HG02571 (cell line): ENCODE data around the gene SPATA17.
"Not testable (repeated sequence)": the region's sequence is repeated elsewhere in the genome, so short reads cannot be mapped to it uniquely, and the experiment has no call there.

ENCODE experiments used
- ATAC-seq: cut with Tn5 transposase; IDR thresholded peaks from one replicate; pipeline ENCODE4 v1.9.1; 2021; ENCODE audit warnings: mild to moderate bottlenecking, moderate library complexity; ENCODE audit not compliant: unreplicated experiment

The SPATA17 gene

GRCh38 chr1:217674028-217674729 is 43.0 kb downstream of the SPATA17 start:
- no peak for ATAC-seq

GRCh38 chr1:217681806-217682205 is 50.7 kb downstream of the SPATA17 start:
- no peak for ATAC-seq

GRCh38 chr1:217687511-217687910 is 56.4 kb downstream of the SPATA17 start:
- ATAC-seq, result no peak

- ATAC-seq, result not testable (repeated sequence)
Observed at GRCh38 chr1:217696140-217696539, 65.0 kb downstream of the SPATA17 start.

GRCh38 chr1:217703326-217703725 is 72.2 kb downstream of the SPATA17 start:
- no peak for ATAC-seq

- no peak for ATAC-seq
Observed at GRCh38 chr1:217712925-217713597, 81.9 kb downstream of the SPATA17 start.

GRCh38 chr1:217715681-217716080 is 84.5 kb downstream of the SPATA17 start:
- no peak for ATAC-seq

- ATAC-seq, result no peak
Observed at GRCh38 chr1:217717959-217718358, 86.8 kb downstream of the SPATA17 start.

- ATAC-seq, result no peak
Observed at GRCh38 chr1:217718873-217719272, 87.7 kb downstream of the SPATA17 start.

GRCh38 chr1:217721692-217722091 is 90.5 kb downstream of the SPATA17 start:
- no peak for ATAC-seq

GRCh38 chr1:217734973-217735372 is 103.8 kb downstream of the SPATA17 start:
- no peak for ATAC-seq

- ATAC-seq, result no peak
Observed at GRCh38 chr1:217747156-217747769, 116.1 kb downstream of the SPATA17 start.

GRCh38 chr1:217769768-217770167 is 138.6 kb downstream of the SPATA17 start:
- ATAC-seq, result no peak

- no peak for ATAC-seq
Observed at GRCh38 chr1:217770918-217771317, 139.8 kb downstream of the SPATA17 start.

- no peak for ATAC-seq
Observed at GRCh38 chr1:217776693-217777092, 145.5 kb downstream of the SPATA17 start.

- ATAC-seq, result no peak
Observed at GRCh38 chr1:217781056-217781455, 149.9 kb downstream of the SPATA17 start.

GRCh38 chr1:217791091-217791490 is 159.9 kb downstream of the SPATA17 start:
- ATAC-seq, result no peak

GRCh38 chr1:217805792-217806191 is 174.6 kb downstream of the SPATA17 start:
- no peak for ATAC-seq

GRCh38 chr1:217812175-217812574 is 181.0 kb downstream of the SPATA17 start:
- ATAC-seq, result no peak

- ATAC-seq, result no peak
Observed at GRCh38 chr1:217813031-217813430, 181.9 kb downstream of the SPATA17 start.

- ATAC-seq, result no peak
Observed at GRCh38 chr1:217837691-217838090, 206.5 kb downstream of the SPATA17 start.

- ATAC-seq, result no peak
Observed at GRCh38 chr1:217839161-217839560, 208.0 kb downstream of the SPATA17 start.
